Mesenchymal stem cell (in vitro differentiated cells and primary cell): Measurements from ENCODE around the gene CHST14.

Source experiments
- DNase-seq: peaks from one replicate; pipeline ENCODE4 v3.0.0-alpha.2; 2013
- H2AFZ ChIP-seq: one replicate; pipeline ENCODE4 v1.6.1; 2013; ENCODE audit warnings: low read depth, mild to moderate bottlenecking, control low read depth, inconsistent platforms, low read length, moderate library complexity
- H2AK5ac ChIP-seq: 2 replicates; pipeline ENCODE4 v1.6.1; 2013; ENCODE audit warnings: low read length, moderate library complexity, mild to moderate bottlenecking, inconsistent platforms; ENCODE audit not compliant: severe bottlenecking
- H2BK120ac ChIP-seq: one replicate; pipeline ENCODE4 v1.6.1; 2013; ENCODE audit warnings: low read depth, mild to moderate bottlenecking, inconsistent platforms, low read length, moderate library complexity
- H2BK12ac ChIP-seq, 2 experiments: one replicate each; pipeline ENCODE4 v1.6.1; 2013; ENCODE audit warnings: inconsistent platforms in 2 of 2, low read length in 2 of 2, mild to moderate bottlenecking in 2 of 2, moderate library complexity in 2 of 2, control low read depth in 1 of 2
- H2BK15ac ChIP-seq: one replicate; pipeline ENCODE4 v1.6.1; 2013; ENCODE audit warnings: mild to moderate bottlenecking, low read depth, inconsistent platforms; ENCODE audit not compliant: poor library complexity, severe bottlenecking
- H2BK5ac ChIP-seq: 2 replicates; pipeline ENCODE4 v1.6.1; 2013; ENCODE audit warnings: low read depth, mild to moderate bottlenecking, low read length, control low read depth, inconsistent platforms; ENCODE audit not compliant: poor library complexity, severe bottlenecking
- H3K14ac ChIP-seq, 2 experiments: one replicate each; pipeline ENCODE4 v1.6.1; 2013; ENCODE audit warnings: inconsistent platforms in 2 of 2, low read length in 2 of 2, control low read depth in 1 of 2, mild to moderate bottlenecking in 1 of 2, moderate library complexity in 1 of 2
- H3K18ac ChIP-seq, 2 experiments: one replicate each; pipeline ENCODE4 v1.6.1; 2013; ENCODE audit warnings: inconsistent platforms in 2 of 2, low read length in 2 of 2, control low read depth in 1 of 2, low read depth in 1 of 2, mild to moderate bottlenecking in 1 of 2
- H3K23ac ChIP-seq, 2 experiments: one replicate each; pipeline ENCODE4 v1.6.1; 2013; ENCODE audit warnings: inconsistent platforms in 2 of 2, low read length in 2 of 2, mild to moderate bottlenecking in 2 of 2, moderate library complexity in 2 of 2, control low read depth in 1 of 2
- H3K27ac ChIP-seq: 2 replicates; pipeline ENCODE4 v1.5.1; 2013; ENCODE audit warnings: mild to moderate bottlenecking, moderate library complexity, low read length, control low read depth, inconsistent platforms; ENCODE audit not compliant: poor library complexity, severe bottlenecking
- H3K27me3 ChIP-seq, 2 experiments: 2 replicates each; pipeline versions ENCODE4 v1.6.1 to v1.7.0; 2013; ENCODE audit warnings: low read length in 2 of 2, mild to moderate bottlenecking in 2 of 2, moderate library complexity in 2 of 2, control low read depth in 1 of 2, inconsistent platforms in 1 of 2; ENCODE audit not compliant: control insufficient read depth in 1 of 2, insufficient read depth in 1 of 2
- H3K36me3 ChIP-seq, 2 experiments: 2 replicates each; pipeline versions ENCODE4 v1.6.1 to v1.7.0; 2013; ENCODE audit warnings: low read length in 2 of 2, control low read depth in 1 of 2, inconsistent platforms in 1 of 2, low read depth in 1 of 2, mild to moderate bottlenecking in 1 of 2; ENCODE audit not compliant: insufficient read depth in 2 of 2, control insufficient read depth in 1 of 2
- H3K4ac ChIP-seq, 2 experiments: one replicate each; pipeline ENCODE4 v1.6.1; 2013; ENCODE audit warnings: inconsistent platforms in 2 of 2, low read length in 2 of 2, mild to moderate bottlenecking in 2 of 2, moderate library complexity in 2 of 2, control low read depth in 1 of 2, low read depth in 1 of 2
- H3K4me1 ChIP-seq: 2 replicates; pipeline ENCODE4 v1.6.1; 2013; ENCODE audit warnings: low read depth, low read length, control low read depth; ENCODE audit not compliant: control insufficient read depth, insufficient read depth
- H3K4me2 ChIP-seq: 2 replicates; pipeline ENCODE4 v1.6.1; 2013; ENCODE audit warnings: low read length, mild to moderate bottlenecking, inconsistent platforms; ENCODE audit not compliant: poor library complexity, severe bottlenecking
- H3K4me3 ChIP-seq, 2 experiments: 2 replicates each; pipeline versions ENCODE4 v1.5.1 to v1.7.0; 2013; ENCODE audit warnings: low read length in 2 of 2, mild to moderate bottlenecking in 2 of 2, control low read depth in 1 of 2, low read depth in 1 of 2; ENCODE audit not compliant: insufficient read depth in 1 of 2
- H3K79me1 ChIP-seq: replicated peaks from 2 replicates; pipeline ENCODE4 v1.6.1; 2013; ENCODE audit warnings: mild to moderate bottlenecking, control low read depth, low read length, inconsistent platforms; ENCODE audit not compliant: poor library complexity, severe bottlenecking
- H3K9ac ChIP-seq: 2 replicates; pipeline ENCODE4 v1.7.0; 2013; ENCODE audit warnings: mild to moderate bottlenecking, low read length, moderate library complexity
- H3K9me3 ChIP-seq: 2 replicates; pipeline ENCODE4 v1.7.0; 2013; ENCODE audit warnings: mild to moderate bottlenecking, low read length; ENCODE audit not compliant: control insufficient read depth
- H4K8ac ChIP-seq: one replicate; pipeline ENCODE4 v1.6.1; 2013; ENCODE audit warnings: inconsistent platforms, mild to moderate bottlenecking, low read length, moderate library complexity
- H4K91ac ChIP-seq: one replicate; pipeline ENCODE4 v1.6.1; 2013; ENCODE audit warnings: mild to moderate bottlenecking, low read length, inconsistent platforms
- WGBS: methylation state at CpG from one replicate; pipeline ENCODE4 v1.1.7; 2013; ENCODE audit warnings: mixed read lengths; 5-methylcytosine and 5-hydroxymethylcytosine counted together

Gene CHST14

DNA sequence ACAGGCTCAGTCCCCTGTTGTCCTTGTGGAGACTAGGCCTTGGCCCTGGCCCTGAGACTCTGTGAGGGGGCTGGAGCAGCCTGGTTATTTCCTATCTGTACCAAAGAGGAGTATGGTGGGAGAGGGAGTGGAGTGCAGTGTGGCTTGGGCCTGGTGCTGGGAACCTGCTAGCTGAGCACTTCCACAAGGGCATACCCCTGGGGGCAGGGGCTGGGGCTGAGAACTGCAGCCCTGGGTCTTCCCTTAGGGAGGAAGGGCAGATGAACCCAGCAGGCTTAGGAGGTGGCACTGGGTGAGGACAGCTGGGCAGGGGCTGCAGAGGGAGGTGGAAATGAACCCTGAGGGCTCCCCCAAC lies 3.5 kb upstream of the CHST14 start:
- Histone ChIP-seq H3K79me1 (peaks cover 21% of the 10 kb centered on the region), H3K4ac (no peak overlapping the region), H4K8ac (no peak overlapping the region), H3K18ac (no peak overlapping the region), H2BK12ac (no peak overlapping the region), H2AFZ (no peak overlapping the region), H3K9ac (no peak overlapping the region), H2BK15ac (no peak overlapping the region), H3K36me3 (peaks cover 52 to 56% of the 10 kb centered on the region in 2 experiments), H2BK5ac (no peak overlapping the region), H2AK5ac (no peak overlapping the region), H3K23ac (no peak overlapping the region), H3K27ac (no peak overlapping the region), H3K4me1 (peaks cover 16% of the 10 kb centered on the region), H4K91ac (no peak overlapping the region), H3K4me3 (no peak overlapping the region), H2BK120ac (no peak overlapping the region), H3K9me3 (no peaks in the 10 kb centered on the region), H3K27me3 (no peaks in the 10 kb centered on the region), H3K14ac (no peak overlapping the region), H3K4me2 (no peak overlapping the region)
- no peak for DNase-seq

DNA sequence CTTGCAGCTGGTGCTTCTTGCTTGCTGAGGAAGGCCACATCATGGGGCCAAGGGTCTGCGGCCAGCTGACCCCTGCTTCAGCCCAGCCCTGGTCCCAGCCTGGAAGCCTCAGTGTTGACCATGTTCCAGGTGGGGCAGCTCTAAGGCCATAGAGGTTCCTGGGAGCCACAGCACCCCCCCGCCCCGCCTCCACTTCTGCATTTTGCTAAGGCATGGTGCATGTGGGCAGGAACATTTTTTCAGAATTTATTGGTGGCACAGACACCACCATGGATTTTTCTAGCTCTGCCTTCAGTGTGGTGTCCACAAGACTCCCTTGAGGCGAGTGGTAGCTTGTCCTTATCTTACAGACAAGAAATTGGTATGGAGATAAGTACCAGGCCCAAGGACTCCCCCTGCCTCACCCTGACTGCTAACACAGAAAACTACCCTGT lies 1.9 kb upstream of the CHST14 start:
- Histone ChIP-seq H2BK120ac (no peak overlapping the region), H3K27ac (no peak overlapping the region), H2AK5ac (no peak overlapping the region), H3K9me3 (no peaks in the 10 kb centered on the region), H3K9ac (no peak overlapping the region), H4K91ac (no peak overlapping the region), H3K36me3 (peaks cover 36 to 44% of the 10 kb centered on the region in 2 experiments), H3K18ac (no peak overlapping the region), H3K27me3 (no peaks in the 10 kb centered on the region), H3K4ac (no peak overlapping the region), H4K8ac (no peak overlapping the region), H2BK5ac (no peak overlapping the region), H3K4me3 (no peak overlapping the region), H3K79me1 (peaks cover 24% of the 10 kb centered on the region), H2AFZ (no peak overlapping the region), H2BK12ac (no peak overlapping the region), H3K14ac (no peak overlapping the region), H3K4me2 (no peak overlapping the region), H3K23ac (no peak overlapping the region), H3K4me1 (peaks cover 18% of the 10 kb centered on the region), H2BK15ac (peak overlapping the region; percentile 26)
- WGBS: 98% methylated on average over 4 of the region's 4 CpGs
- DNase-seq: no peak

DNA sequence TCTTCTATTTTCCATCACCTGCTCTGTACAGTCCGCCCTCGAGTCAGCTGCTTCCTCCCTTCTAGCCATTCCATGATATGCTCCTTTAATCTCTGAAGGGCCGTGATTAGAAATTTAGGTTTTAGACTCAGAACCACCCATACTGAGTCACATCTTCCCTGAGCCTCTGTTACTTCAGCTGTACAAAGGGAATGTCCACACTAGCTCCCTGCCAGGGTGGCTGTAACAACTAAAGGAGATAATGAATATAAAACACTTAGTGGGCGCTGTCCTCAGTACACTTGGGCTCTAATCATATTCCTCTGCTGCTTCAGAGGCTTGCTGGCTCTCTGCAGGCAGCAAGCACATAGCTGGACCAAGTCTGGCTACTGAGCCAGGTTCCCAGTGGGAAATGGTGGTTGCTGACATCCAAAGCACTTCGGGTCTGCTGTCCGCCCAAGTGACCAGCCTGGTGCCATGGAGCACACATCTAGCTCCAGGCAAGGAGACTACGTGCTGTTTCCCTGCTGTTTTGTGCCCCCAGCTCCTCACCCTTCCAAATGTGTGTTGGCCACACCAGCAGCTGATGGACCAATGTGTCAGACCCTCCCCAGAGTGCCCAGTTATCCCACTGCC lies 901 bp upstream of the CHST14 start:
- Histone ChIP-seq H3K9ac (peak overlapping the region; percentile 75), H3K27ac (no peak overlapping the region), H2BK5ac (no peak overlapping the region), H3K36me3 (peaks cover 27 to 35% of the 10 kb centered on the region in 2 experiments), H3K27me3 (no peaks in the 10 kb centered on the region), H3K4me2 (no peak overlapping the region), H2BK120ac (no peak overlapping the region), H2BK12ac (no peak overlapping the region), H3K9me3 (no peaks in the 10 kb centered on the region), H2AK5ac (no peak overlapping the region), H3K14ac (peak overlapping the region in 1 of 2 experiments; percentile 0), H2BK15ac (no peak overlapping the region), H2AFZ (no peak overlapping the region), H3K4ac (peak overlapping the region; percentile 6 to 21), H3K4me1 (peaks cover 18% of the 10 kb centered on the region), H3K4me3 (peak overlapping the region in 1 of 2 experiments; percentile 76), H3K23ac (no peak overlapping the region), H3K18ac (peak overlapping the region in 1 of 2 experiments; percentile 34), H4K8ac (peak overlapping the region; percentile 30), H3K79me1 (peaks cover 20% of the 10 kb centered on the region), H4K91ac (no peak overlapping the region)
- 88% methylated on average over 7 of the region's 7 CpGs for WGBS
- peak; percentile 31 for DNase-seq

DNA sequence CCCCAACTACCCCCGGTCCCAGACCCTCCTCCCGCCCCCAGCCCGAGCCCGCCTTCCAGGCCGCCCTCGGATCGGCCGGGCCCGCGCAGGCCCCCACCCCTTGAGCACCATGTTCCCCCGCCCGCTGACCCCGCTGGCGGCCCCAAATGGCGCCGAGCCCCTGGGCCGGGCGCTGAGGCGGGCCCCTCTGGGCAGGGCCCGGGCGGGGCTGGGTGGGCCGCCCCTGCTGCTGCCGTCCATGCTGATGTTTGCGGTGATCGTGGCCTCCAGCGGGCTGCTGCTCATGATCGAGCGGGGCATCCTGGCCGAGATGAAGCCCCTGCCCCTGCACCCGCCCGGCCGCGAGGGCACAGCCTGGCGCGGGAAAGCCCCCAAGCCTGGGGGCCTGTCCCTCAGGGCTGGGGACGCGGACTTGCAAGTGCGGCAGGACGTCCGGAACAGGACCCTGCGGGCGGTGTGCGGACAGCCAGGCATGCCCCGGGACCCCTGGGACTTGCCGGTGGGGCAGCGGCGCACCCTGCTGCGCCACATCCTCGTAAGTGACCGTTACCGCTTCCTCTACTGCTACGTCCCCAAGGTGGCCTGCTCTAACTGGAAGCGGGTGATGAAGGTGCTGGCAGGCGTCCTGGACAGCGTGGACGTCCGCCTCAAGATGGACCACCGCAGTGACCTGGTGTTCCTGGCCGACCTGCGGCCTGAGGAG lies 472 bp downstream of the CHST14 start:
- H3K36me3 ChIP-seq: peaks cover 14 to 22% of the 10 kb centered on the region in 2 experiments
- peak overlapping the region in 1 of 2 experiments; percentile 93 for H3K14ac ChIP-seq
- H2AFZ ChIP-seq: peak overlapping the region; percentile 55
- peaks cover 18% of the 10 kb centered on the region for H3K4me1 ChIP-seq
- peak overlapping the region; percentile 90 for H3K9ac ChIP-seq
- no peak overlapping the region for H3K27ac ChIP-seq
- H2AK5ac ChIP-seq: no peak overlapping the region
- H3K9me3 ChIP-seq: no peaks in the 10 kb centered on the region
- peak; percentile 29 for DNase-seq
- peak overlapping the region; percentile 42 for H2BK120ac ChIP-seq
- peak overlapping the region; percentile 7 to 52 for H3K4ac ChIP-seq
- H2BK5ac ChIP-seq: no peak overlapping the region
- WGBS: under 1% methylated on average over 49 of the region's 60 CpGs
- no peak overlapping the region for H2BK15ac ChIP-seq
- H3K4me3 ChIP-seq: peak overlapping the region; percentile 62 to 97
- peak overlapping the region in 1 of 2 experiments; percentile 90 for H3K23ac ChIP-seq
- peaks cover 18% of the 10 kb centered on the region for H3K79me1 ChIP-seq
- H3K27me3 ChIP-seq: no peaks in the 10 kb centered on the region
- H4K91ac ChIP-seq: peak overlapping the region; percentile 87
- H3K4me2 ChIP-seq: peak overlapping the region; percentile 49
- peak overlapping the region in 1 of 2 experiments; percentile 17 for H2BK12ac ChIP-seq
- peak overlapping the region; percentile 72 to 95 for H3K18ac ChIP-seq
- peak overlapping the region; percentile 78 for H4K8ac ChIP-seq
